ENCODE results near the gene TEX9.
"Not testable (repeated sequence)": the region's sequence is repeated elsewhere in the genome, so short reads cannot be mapped to it uniquely, and the experiment has no call there.

TEX9 gene

GRCh38 chr15:56411122-56411749 lies 46.0 kb downstream of the TEX9 start:
- TF ChIP-seq CTCF (IDR thresholded peaks at IDR 0.05; ENCODE audit: low read depth, low read length): no peak

GRCh38 chr15:56413114-56413733 lies 48.0 kb downstream of the TEX9 start:
- DNase-seq (ENCODE audit: extremely low read depth, low read depth): not testable (repeated sequence)

More at GRCh38 chr15:56411122-56411749, 46.0 kb downstream of the TEX9 start:
- DNase-seq (ENCODE audit: extremely low read depth, low read depth): no peak

- no peak for DNase-seq (ENCODE audit: extremely low read depth, low read depth)
- TF ChIP-seq CTCF (IDR thresholded peaks at IDR 0.05; ENCODE audit: low read depth, low read length): no peak
Observed at GRCh38 chr15:56425276-56425675, 60.0 kb downstream of the TEX9 start.

GRCh38 chr15:56425976-56426375 lies 60.8 kb downstream of the TEX9 start:
- DNase-seq (ENCODE audit: extremely low read depth, low read depth): no peak
- no peak for TF ChIP-seq CTCF (IDR thresholded peaks at IDR 0.05; ENCODE audit: low read depth, low read length)

DNA sequence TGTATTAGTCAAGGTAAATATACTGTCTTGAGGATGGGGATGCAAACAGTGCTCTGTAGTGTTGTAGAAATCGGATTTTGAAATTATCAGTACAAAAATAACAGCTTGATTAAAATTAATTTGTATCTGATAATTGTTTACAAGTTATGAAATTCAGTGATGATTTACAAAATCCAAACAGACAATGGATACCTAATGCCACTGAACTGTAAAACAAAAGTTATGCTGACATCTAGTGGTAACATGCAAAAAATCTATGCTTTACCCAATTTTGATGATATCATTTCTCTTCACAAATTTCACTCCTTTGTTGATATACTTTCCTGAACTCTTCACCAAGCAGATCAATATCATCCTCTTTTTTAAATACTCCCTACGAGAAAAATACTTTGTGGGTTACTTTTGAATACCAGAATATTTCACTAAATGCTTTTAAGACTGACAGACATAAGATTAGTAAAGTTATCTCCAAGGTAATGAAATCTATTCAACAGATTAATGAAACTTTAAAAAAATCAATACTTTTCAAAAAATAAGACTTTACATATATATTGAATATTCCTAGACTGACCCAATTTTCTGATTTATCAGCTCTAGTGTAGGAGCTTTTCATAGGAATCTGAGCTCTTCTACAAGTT lies 63.7 kb downstream of the TEX9 start:
- no peak for DNase-seq (ENCODE audit: extremely low read depth, low read depth)
- TF ChIP-seq CTCF (IDR thresholded peaks at IDR 0.05; ENCODE audit: low read depth, low read length): peak; percentile 44

DNA sequence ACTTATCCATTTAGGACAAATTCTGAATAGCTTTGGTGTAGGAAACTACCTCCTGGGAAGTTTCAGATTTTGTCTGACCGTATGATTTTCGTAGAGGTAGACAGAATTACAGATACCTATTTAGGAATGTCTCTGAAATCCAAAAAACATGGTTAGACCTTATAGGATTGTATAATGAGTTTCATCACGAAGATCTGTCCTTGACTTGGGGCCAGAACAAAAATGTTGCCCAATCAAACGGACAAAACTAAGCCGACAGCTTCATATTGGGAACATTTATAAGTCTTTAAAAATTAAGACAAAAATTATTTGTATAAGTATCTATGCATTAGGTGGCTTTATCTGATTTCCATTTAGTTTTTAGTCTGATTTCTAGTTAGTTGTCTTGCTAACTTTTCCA lies 67.1 kb downstream of the TEX9 start:
- TF ChIP-seq CTCF (IDR thresholded peaks at IDR 0.05; ENCODE audit: low read depth, low read length): no peak

GRCh38 chr15:56440214-56440770 lies 75.1 kb downstream of the TEX9 start:
- no peak for TF ChIP-seq CTCF (IDR thresholded peaks at IDR 0.05; ENCODE audit: low read depth, low read length)
- no peak for DNase-seq (ENCODE audit: extremely low read depth, low read depth)

More for the DNA sequence above, 67.1 kb downstream of the TEX9 start:
- DNase-seq (ENCODE audit: extremely low read depth, low read depth): no peak

All from AG09319 (cell line).